Upper lobe of left lung (tissue), 6 donors: ENCODE data around the gene ARHGAP42. TPM values are rescaled to one million over a fixed set of nuclear protein-coding genes. Genes with fewer than 3 reads are reported as not detected.

ENCODE experiments used
- ATAC-seq, 2 donors: fragments of 200-7000 bp; cut with Tn5 transposase; one replicate each; pipeline ENCODE4 v1.9.1; 2022; ENCODE audit warnings: mild to moderate bottlenecking in 2 of 2, moderate library complexity in 2 of 2; ENCODE audit not compliant: low FRiP score in 2 of 2
- DNase-seq, 2 donors: peaks; one replicate each; pipeline ENCODE4 v3.0.0-alpha.2; 2019 to 2020
- H3K27ac ChIP-seq, 4 donors: fragments of 200-600 bp; sonication (generic); one replicate each; pipeline ENCODE4 v1.5.1; 2016 to 2019
- H3K27me3 ChIP-seq, 4 donors: fragments of 200-600 bp; sonication (generic); one replicate each; pipeline ENCODE4 v1.5.1; 2017 to 2019
- H3K36me3 ChIP-seq, 4 donors: fragments of 200-600 bp; sonication (generic); one replicate each; pipeline ENCODE4 v1.5.1; 2016 to 2019
- H3K4me1 ChIP-seq, 4 donors: fragments of 200-600 bp; sonication (generic); one replicate each; pipeline ENCODE4 v1.5.1; 2018 to 2019
- H3K4me3 ChIP-seq, 4 donors: fragments of 200-600 bp; sonication (generic); one replicate each; pipeline ENCODE4 v1.5.1; 2017 to 2019; ENCODE audit warnings: mild to moderate bottlenecking in 2 of 4, moderate library complexity in 1 of 4
- H3K9me3 ChIP-seq, 4 donors: fragments of 200-600 bp; sonication (generic); one replicate each; pipeline ENCODE4 v1.5.1; 2018 to 2019
- EP300 ChIP-seq, 4 donors: sonication (generic); formaldehyde crosslinking; IDR thresholded peaks; one replicate each; pipeline ENCODE4 v1.5.1; 2017; ENCODE audit warnings: antibody characterized with exemption in 4 of 4, control low read depth in 2 of 4
- POLR2A ChIP-seq, 4 donors: fragments of 450-650 bp; IDR thresholded peaks; one replicate each; pipeline ENCODE4 v1.5.1; 2016 to 2017; ENCODE audit warnings: antibody characterized with exemption in 4 of 4, mild to moderate bottlenecking in 2 of 4
- POLR2AphosphoS5 ChIP-seq, 2 donors: sonication (generic); formaldehyde crosslinking; IDR thresholded peaks; one replicate each; pipeline ENCODE4 v1.5.1; 2017; ENCODE audit warnings: antibody characterized with exemption in 2 of 2
- WGBS, 2 donors: methylation state at CpG; one replicate each; pipeline ENCODE4 v1.1.5; 2017 to 2018; 5-methylcytosine and 5-hydroxymethylcytosine counted together
- total RNA-seq, 6 donors: library from RNA; depleted of rRNA in 4 of 6; stranded (reverse); fragments of >200 nt in 4 of 6; gene quantifications; one replicate each; pipeline versions ENCODE4 v1.1.0 to v1.2.1, GENCODE V29; 2016 to 2021
- TF ChIP-seq, protein P1 (sequence below), 6 experiments: fragments of 450-650 bp in 4 of 6; fragments of 200-600 bp in 2 of 6; sonication (generic) in 2 of 6; IDR thresholded peaks; one replicate each; pipeline ENCODE4 v1.5.1; 2016 to 2019; ENCODE audit warnings: antibody characterized with exemption in 6 of 6
- donor health status: DM: no; HTN: no; CAD: no; lungs with moderate emphysema.
- donor health status: DM: no; HTN: yes; CAD: no; lungs with severe emphysema.

ARHGAP42 gene
- total RNA-seq, 6 donors from 2014 or later = 8.7 to 44.9 (median 23.6) TPM

DNA sequence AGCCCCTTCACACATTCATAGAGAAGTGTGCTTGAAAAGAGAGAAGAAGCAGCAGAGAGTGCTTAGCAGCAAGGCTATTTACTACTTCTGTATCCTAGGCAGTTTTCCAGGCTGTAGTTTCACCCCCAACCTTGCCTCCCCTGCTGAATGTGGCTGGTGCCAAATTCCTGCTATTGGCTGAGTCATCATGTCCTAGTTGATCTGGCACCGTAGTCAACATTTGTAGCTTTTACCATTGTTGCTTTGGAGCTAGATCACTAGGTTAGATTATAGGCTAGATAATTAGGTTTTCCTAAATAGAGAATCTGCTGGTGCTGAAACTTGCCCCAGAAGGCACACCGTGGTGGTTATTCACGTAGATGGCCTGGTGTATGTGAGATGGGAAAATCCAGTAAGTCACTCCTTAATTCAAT, 32.7 kb downstream of the ARHGAP42 start:
- H3K27ac ChIP-seq = peak overlapping the region in 3 of 4 donors; percentile 5 to 59 (median 23)
- WGBS, 2 donors = 42 to 51% methylated on average over 3 of the region's 3 CpGs
- no peaks in the 10 kb centered on the region for H3K4me1 ChIP-seq
- DNase-seq (no peak), ATAC-seq (peak; percentile 81 to 86)
- no peaks in the 10 kb centered on the region for H3K36me3 ChIP-seq
- TF ChIP-seq, protein P1, sequence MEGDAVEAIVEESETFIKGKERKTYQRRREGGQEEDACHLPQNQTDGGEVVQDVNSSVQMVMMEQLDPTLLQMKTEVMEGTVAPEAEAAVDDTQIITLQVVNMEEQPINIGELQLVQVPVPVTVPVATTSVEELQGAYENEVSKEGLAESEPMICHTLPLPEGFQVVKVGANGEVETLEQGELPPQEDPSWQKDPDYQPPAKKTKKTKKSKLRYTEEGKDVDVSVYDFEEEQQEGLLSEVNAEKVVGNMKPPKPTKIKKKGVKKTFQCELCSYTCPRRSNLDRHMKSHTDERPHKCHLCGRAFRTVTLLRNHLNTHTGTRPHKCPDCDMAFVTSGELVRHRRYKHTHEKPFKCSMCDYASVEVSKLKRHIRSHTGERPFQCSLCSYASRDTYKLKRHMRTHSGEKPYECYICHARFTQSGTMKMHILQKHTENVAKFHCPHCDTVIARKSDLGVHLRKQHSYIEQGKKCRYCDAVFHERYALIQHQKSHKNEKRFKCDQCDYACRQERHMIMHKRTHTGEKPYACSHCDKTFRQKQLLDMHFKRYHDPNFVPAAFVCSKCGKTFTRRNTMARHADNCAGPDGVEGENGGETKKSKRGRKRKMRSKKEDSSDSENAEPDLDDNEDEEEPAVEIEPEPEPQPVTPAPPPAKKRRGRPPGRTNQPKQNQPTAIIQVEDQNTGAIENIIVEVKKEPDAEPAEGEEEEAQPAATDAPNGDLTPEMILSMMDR (IDR thresholded peaks at IDR 0.05) = no peak
- TF ChIP-seq POLR2AphosphoS5 (IDR thresholded peaks at IDR 0.05) (no peak), POLR2A (IDR thresholded peaks at IDR 0.05) (no peak), EP300 (IDR thresholded peaks at IDR 0.05) (no peak)
- no peaks in the 10 kb centered on the region for H3K9me3 ChIP-seq
- no peak overlapping the region for H3K4me3 ChIP-seq
- H3K27me3 ChIP-seq = no peaks in the 10 kb centered on the region

DNA sequence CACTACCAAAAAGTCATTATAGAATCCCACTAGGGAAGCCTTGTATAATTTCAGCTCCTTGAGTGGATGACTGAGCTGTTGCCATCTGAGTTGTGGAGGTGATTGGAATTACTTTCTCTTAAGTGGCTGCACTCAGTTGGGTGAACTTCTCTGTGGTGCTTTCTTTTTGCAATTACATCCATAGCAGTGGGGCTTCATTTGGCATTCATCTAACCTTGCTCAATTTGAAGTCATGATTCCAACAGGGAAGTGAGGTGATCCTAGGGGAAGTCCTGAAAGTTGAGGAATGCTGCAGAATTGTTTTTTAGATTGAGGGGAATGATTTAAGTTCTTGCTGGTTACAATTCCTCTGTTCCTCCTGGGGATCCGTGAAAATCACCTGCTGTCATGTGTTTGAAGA, 39.6 kb downstream of the ARHGAP42 start:
- Histone ChIP-seq H3K27ac (no peak overlapping the region), H3K27me3 (no peaks in the 10 kb centered on the region), H3K4me3 (no peak overlapping the region), H3K9me3 (no peaks in the 10 kb centered on the region), H3K4me1 (no peaks in the 10 kb centered on the region), H3K36me3 (no peaks in the 10 kb centered on the region)
- TF ChIP-seq, protein P1 (IDR thresholded peaks at IDR 0.05) = no peak
- TF ChIP-seq EP300 (IDR thresholded peaks at IDR 0.05) (no peak), POLR2A (IDR thresholded peaks at IDR 0.05) (no peak), POLR2AphosphoS5 (IDR thresholded peaks at IDR 0.05) (no peak)
- ATAC-seq (no peak), DNase-seq (no peak)
- WGBS, 2 donors = 39 to 58% methylated on average over 1 of the region's 1 CpG

DNA sequence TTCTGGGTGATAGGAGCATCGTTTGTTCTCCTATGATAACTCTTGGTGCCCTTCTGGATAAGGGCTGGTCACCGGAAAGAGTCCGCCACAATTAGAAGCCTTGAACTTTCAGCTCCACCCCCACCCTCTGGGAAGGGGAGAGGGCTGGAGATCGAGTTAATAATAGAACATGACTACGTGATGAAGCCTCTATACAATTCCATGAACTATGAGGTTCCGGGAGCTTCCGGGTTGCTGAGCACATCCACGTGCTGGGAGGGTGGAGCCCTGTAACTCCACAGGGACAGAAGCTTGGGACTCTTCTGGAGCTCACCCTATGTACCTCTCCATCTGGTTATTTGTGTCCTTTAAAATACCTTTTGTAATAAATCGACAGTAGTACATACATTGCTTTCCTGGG, 40.3 kb downstream of the ARHGAP42 start:
- Histone ChIP-seq H3K27ac (no peak overlapping the region), H3K4me3 (no peak overlapping the region), H3K4me1 (no peaks in the 10 kb centered on the region), H3K27me3 (no peaks in the 10 kb centered on the region), H3K9me3 (no peaks in the 10 kb centered on the region), H3K36me3 (no peaks in the 10 kb centered on the region)
- 68 to 80% methylated on average over 9 of the region's 9 CpGs for WGBS, 2 donors
- DNase-seq (no peak), ATAC-seq (no peak)
- TF ChIP-seq POLR2A (IDR thresholded peaks at IDR 0.05) (no peak), POLR2AphosphoS5 (IDR thresholded peaks at IDR 0.05) (no peak), EP300 (IDR thresholded peaks at IDR 0.05) (no peak)
- TF ChIP-seq, protein P1 (IDR thresholded peaks at IDR 0.05) = no peak

DNA sequence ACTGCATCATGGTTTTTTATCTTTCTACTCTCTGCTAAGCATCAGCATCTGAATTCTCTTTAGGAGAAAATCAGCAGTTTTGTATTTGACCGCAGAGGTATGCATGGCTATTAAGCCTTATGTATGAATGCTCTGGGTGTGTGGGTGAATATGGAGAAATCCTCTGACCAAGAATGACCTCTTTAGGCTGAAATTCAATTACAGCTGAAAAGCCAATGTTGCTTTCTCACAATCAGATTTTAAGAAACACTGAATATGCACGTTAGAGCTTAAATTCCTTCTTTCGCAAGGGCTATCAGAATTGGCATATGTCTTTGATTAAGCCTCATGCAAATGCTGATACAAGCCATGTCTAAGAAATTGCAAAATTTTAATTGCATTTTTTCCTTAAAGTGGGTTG, 43.2 kb downstream of the ARHGAP42 start:
- H3K36me3 ChIP-seq = no peaks in the 10 kb centered on the region
- TF ChIP-seq, protein P1 (IDR thresholded peaks at IDR 0.05) = no peak
- TF ChIP-seq EP300 (IDR thresholded peaks at IDR 0.05) (no peak), POLR2A (IDR thresholded peaks at IDR 0.05) (no peak), POLR2AphosphoS5 (IDR thresholded peaks at IDR 0.05) (no peak)
- no peak overlapping the region for H3K4me3 ChIP-seq
- 84 to 89% methylated on average over 3 of the region's 3 CpGs for WGBS, 2 donors
- no peak overlapping the region for H3K27ac ChIP-seq
- no peaks in the 10 kb centered on the region for H3K27me3 ChIP-seq
- H3K4me1 ChIP-seq = no peaks in the 10 kb centered on the region
- DNase-seq = no peak
- no peaks in the 10 kb centered on the region for H3K9me3 ChIP-seq
- no peak for ATAC-seq

DNA sequence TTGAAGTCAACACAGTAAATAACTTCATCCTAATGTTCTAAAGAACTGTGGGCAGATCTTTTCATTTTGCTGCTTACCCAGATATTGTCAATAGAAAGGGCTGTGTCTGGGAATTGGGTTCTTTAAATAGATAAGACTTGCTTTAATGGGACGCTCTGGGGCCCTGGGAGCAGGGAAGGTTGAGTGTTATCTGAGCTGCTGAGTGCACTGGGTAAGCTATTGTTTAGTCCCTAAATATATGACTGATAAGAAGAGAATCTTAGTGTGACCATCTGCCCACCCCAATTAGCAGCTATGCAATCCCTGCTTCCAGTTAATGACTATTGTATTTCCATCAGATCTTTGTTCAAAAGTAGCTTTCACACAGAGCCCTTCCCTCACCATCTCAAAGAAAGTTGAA, 44.4 kb downstream of the ARHGAP42 start:
- H3K9me3 ChIP-seq = no peaks in the 10 kb centered on the region
- H3K27me3 ChIP-seq = no peaks in the 10 kb centered on the region
- no peak for ATAC-seq
- H3K27ac ChIP-seq = no peak overlapping the region
- 60 to 81% methylated on average over 1 of the region's 1 CpG for WGBS, 2 donors
- no peak for DNase-seq
- H3K4me1 ChIP-seq = no peaks in the 10 kb centered on the region
- TF ChIP-seq EP300 (IDR thresholded peaks at IDR 0.05) (no peak), POLR2A (IDR thresholded peaks at IDR 0.05) (no peak), POLR2AphosphoS5 (IDR thresholded peaks at IDR 0.05) (no peak)
- TF ChIP-seq, protein P1 (IDR thresholded peaks at IDR 0.05) = no peak
- H3K4me3 ChIP-seq = no peak overlapping the region
- H3K36me3 ChIP-seq = no peaks in the 10 kb centered on the region
